Panc1 (cell line): ENCODE measurements around the gene HMGN3. TPM values are rescaled to one million over a fixed set of nuclear protein-coding genes. Genes with fewer than 3 reads are reported as not detected.
"Not testable (repeated sequence)": the region's sequence is repeated elsewhere in the genome, so short reads cannot be mapped to it uniquely, and the experiment has no call there.

Experiments
- ATAC-seq: fragments of 200-7000 bp; cut with Tn5 transposase; 2 replicates; pipeline ENCODE4 v1.9.1; 2020; ENCODE audit warnings: mild to moderate bottlenecking, moderate library complexity
- BruUV-seq: library from RNA; stranded (reverse); fragments of 400-500 nt; replicated peaks from 2 replicates; lab custom pipeline; 2021; lab: Mats Ljungman, UMichigan
- CTCF ChIA-PET: fragments of 300-600 bp; sonication (Branson Sonifier 250); formaldehyde crosslinking; loops from one replicate; lab custom pipeline; 2022; ENCODE audit warnings: antibody characterized with exemption; lab: Charles Lee
- POLR2A ChIA-PET: fragments of 300-600 bp; sonication (Branson Sonifier 250); formaldehyde crosslinking; loops from one replicate; lab custom pipeline; 2022; ENCODE audit warnings: antibody characterized with exemption; lab: Charles Lee
- DNase-seq: peaks from one replicate; pipeline ENCODE4 v3.0.0-alpha.2; 2010; ENCODE audit warnings: low read depth, low spot score
- H3K27ac ChIP-seq: 2 replicates; pipeline ENCODE4 v1.5.1; 2011; ENCODE audit warnings: mild to moderate bottlenecking, low read length, inconsistent platforms
- H3K27me3 ChIP-seq: fragments of 200-500 bp; sonication (Bioruptor generic); 2 replicates; pipeline ENCODE4 v1.6.0; 2014; ENCODE audit warnings: low read length, inconsistent platforms; ENCODE audit not compliant: control insufficient read depth, insufficient read depth
- H3K36me3 ChIP-seq: fragments of 200-500 bp; sonication (Bioruptor generic); 2 replicates; pipeline ENCODE4 v1.5.1; 2014; ENCODE audit warnings: inconsistent platforms, mild to moderate bottlenecking, low read length, moderate library complexity; ENCODE audit not compliant: control insufficient read depth, insufficient read depth
- H3K4me1 ChIP-seq: 2 replicates; pipeline ENCODE4 v1.5.1; 2011; ENCODE audit warnings: inconsistent platforms, mild to moderate bottlenecking, low read length, moderate library complexity; ENCODE audit not compliant: control insufficient read depth, insufficient read depth
- H3K4me3 ChIP-seq, 2 experiments: 2 replicates each; pipeline ENCODE4 v1.5.1; 2011 to 2012; ENCODE audit warnings: low read depth in 2 of 2, low read length in 2 of 2, mild to moderate bottlenecking in 2 of 2, inconsistent platforms in 1 of 2, moderate library complexity in 1 of 2
- H3K9me3 ChIP-seq: fragments of 200-500 bp; sonication (Bioruptor generic); 2 replicates; pipeline ENCODE4 v1.5.1; 2014; ENCODE audit warnings: low read depth, mild to moderate bottlenecking, inconsistent platforms, low read length, moderate library complexity; ENCODE audit not compliant: control insufficient read depth, insufficient read depth
- POLR2AphosphoS5 ChIP-seq: IDR thresholded peaks from 2 replicates; pipeline ENCODE4 v1.6.1; 2012; ENCODE audit warnings: mild to moderate bottlenecking, low read depth, low read length, moderate library complexity
- SIN3A ChIP-seq: IDR thresholded peaks from 2 replicates; pipeline ENCODE4 v1.6.1; 2012; ENCODE audit warnings: low read depth, mild to moderate bottlenecking, low read length, moderate library complexity, borderline replicate concordance; ENCODE audit not compliant: insufficient read depth
- TCF7L2 ChIP-seq: IDR thresholded peaks from 2 replicates; pipeline ENCODE4 v1.6.1; 2011; ENCODE audit warnings: mild to moderate bottlenecking, low read depth, low read length, inconsistent platforms
- in situ Hi-C: cut with HindIII; loops from 2 replicates; pipeline ENCODE4 v1.10.0; 2016; ENCODE audit warnings: low sequenced_read_pairs, low pct_unique_long_range_greater_than_20kb
- intact Hi-C: fragments of 100-400 bp; cut with micrococcal nuclease; formaldehyde crosslinking; loops from one replicate; pipeline ENCODE4 v1.10.0; 2022; ENCODE audit not compliant: unreplicated experiment
- total RNA-seq: library from RNA; stranded (reverse); gene quantifications from one replicate; pipeline ENCODE4 v1.2.1, GENCODE V29; 2021; ENCODE audit not compliant: unreplicated experiment
- TF ChIP-seq, protein P1 (sequence below): fragments of 450-650 bp; IDR thresholded peaks from 2 replicates; pipeline ENCODE4 v1.5.1; 2017; ENCODE audit warnings: mild to moderate bottlenecking
- TF ChIP-seq, protein P2 (sequence below), 2 experiments: IDR thresholded peaks; 2 replicates each; pipeline ENCODE4 v1.6.1; 2011 to 2012; ENCODE audit warnings: low read depth in 2 of 2, control low read depth in 1 of 2, low read length in 1 of 2, mild to moderate bottlenecking in 1 of 2, moderate library complexity in 1 of 2; ENCODE audit not compliant: insufficient read depth in 1 of 2

HMGN3 gene
- total RNA-seq, 1 experiment from 2014 or later = 52.0 TPM

DNA sequence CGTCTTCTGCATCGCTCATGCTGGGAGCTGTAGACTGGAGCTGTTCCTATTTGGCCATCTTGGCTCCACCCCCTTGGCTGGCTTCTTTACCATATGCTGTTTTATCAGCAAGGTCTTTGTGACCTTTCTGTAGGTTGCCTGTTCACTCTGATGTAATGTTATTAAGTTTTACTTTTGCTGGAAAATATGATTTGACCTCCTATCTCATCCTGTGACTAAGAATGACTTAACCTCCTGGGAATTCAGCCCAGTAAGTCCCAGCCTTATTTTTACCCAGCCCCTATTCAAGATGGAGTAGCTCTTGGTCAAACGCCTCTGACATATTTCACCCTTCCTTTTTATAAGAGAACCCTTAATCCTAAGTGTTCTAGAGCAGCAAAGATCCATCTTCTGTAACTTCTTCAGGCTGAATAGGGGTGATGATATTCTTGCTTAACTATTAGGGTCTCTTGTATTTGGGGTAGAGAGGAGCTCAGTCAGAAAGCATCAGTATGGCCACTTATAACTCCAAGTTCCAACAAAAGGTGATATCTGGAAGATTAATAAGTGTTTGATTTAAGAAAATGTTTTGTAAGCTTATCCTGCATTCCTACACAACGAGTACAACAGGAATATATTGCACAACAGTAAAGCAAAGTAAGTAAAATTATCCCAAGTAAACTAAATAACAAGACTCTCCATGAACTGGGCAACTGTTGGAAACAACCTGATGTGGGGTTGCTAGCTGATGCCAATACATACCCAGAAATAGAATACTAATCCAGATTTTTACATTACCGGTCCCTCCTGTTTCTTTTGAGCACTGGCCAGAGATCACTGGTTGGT, 23.1 kb upstream of the HMGN3 start:
- BruUV-seq = no TSS peak
- DNase-seq (no peak), ATAC-seq (no peak)
- H3K27ac ChIP-seq = no peak overlapping the region
- in situ Hi-C loops (no loop called here), intact Hi-C loops (no loop called here)
- ChIA-PET POLR2A (interaction anchor here (0.6 to 0.7 kb wide), 2 partner anchors 75 to 113 kb away, joined by 3 read pairs; no protein-coding TSS in a partner anchor), CTCF (no interaction called here)
- H3K27me3 ChIP-seq = no peaks in the 10 kb centered on the region
- TF ChIP-seq POLR2AphosphoS5 (no peak), SIN3A (no peak), TCF7L2 (no peak)
- TF ChIP-seq, protein P1, sequence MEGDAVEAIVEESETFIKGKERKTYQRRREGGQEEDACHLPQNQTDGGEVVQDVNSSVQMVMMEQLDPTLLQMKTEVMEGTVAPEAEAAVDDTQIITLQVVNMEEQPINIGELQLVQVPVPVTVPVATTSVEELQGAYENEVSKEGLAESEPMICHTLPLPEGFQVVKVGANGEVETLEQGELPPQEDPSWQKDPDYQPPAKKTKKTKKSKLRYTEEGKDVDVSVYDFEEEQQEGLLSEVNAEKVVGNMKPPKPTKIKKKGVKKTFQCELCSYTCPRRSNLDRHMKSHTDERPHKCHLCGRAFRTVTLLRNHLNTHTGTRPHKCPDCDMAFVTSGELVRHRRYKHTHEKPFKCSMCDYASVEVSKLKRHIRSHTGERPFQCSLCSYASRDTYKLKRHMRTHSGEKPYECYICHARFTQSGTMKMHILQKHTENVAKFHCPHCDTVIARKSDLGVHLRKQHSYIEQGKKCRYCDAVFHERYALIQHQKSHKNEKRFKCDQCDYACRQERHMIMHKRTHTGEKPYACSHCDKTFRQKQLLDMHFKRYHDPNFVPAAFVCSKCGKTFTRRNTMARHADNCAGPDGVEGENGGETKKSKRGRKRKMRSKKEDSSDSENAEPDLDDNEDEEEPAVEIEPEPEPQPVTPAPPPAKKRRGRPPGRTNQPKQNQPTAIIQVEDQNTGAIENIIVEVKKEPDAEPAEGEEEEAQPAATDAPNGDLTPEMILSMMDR = no peak
- TF ChIP-seq, protein P2, sequence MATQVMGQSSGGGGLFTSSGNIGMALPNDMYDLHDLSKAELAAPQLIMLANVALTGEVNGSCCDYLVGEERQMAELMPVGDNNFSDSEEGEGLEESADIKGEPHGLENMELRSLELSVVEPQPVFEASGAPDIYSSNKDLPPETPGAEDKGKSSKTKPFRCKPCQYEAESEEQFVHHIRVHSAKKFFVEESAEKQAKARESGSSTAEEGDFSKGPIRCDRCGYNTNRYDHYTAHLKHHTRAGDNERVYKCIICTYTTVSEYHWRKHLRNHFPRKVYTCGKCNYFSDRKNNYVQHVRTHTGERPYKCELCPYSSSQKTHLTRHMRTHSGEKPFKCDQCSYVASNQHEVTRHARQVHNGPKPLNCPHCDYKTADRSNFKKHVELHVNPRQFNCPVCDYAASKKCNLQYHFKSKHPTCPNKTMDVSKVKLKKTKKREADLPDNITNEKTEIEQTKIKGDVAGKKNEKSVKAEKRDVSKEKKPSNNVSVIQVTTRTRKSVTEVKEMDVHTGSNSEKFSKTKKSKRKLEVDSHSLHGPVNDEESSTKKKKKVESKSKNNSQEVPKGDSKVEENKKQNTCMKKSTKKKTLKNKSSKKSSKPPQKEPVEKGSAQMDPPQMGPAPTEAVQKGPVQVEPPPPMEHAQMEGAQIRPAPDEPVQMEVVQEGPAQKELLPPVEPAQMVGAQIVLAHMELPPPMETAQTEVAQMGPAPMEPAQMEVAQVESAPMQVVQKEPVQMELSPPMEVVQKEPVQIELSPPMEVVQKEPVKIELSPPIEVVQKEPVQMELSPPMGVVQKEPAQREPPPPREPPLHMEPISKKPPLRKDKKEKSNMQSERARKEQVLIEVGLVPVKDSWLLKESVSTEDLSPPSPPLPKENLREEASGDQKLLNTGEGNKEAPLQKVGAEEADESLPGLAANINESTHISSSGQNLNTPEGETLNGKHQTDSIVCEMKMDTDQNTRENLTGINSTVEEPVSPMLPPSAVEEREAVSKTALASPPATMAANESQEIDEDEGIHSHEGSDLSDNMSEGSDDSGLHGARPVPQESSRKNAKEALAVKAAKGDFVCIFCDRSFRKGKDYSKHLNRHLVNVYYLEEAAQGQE (IDR thresholded peaks at IDR 0.05; ENCODE audit: insufficient read depth in 1 of 2, low read depth in 2 of 2, low read length in 1 of 2) = no peak
- no peaks in the 10 kb centered on the region for H3K4me1 ChIP-seq
- H3K36me3 ChIP-seq = no peaks in the 10 kb centered on the region
- no peak overlapping the region for H3K4me3 ChIP-seq
- no peaks in the 10 kb centered on the region for H3K9me3 ChIP-seq

DNA sequence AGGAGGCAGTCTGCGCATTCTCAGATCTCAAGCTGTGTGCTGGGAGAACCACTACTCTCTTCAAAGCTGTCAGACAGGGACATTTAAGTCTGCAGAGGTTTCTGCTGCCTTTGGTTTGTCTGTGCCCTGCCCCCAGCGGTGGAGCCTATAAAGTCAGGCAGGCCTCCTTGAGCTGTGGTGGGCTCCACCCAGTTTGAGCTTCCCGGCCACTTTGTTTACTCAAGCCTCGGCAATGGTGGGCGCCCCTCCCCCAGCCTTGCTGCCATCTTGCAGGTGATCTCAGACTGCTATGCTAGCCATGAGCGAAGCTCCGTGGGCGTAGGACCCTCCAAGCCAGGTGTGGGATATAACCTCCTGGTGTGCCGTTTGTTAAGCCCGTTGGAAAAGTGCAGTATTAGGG, 22.3 kb upstream of the HMGN3 start:
- H3K27me3 ChIP-seq, CTCF ChIA-PET, H3K36me3 ChIP-seq, H3K9me3 ChIP-seq, intact Hi-C loops, DNase-seq, BruUV-seq, H3K4me1 ChIP-seq, POLR2A ChIA-PET, H3K4me3 ChIP-seq, in situ Hi-C loops, ATAC-seq, H3K27ac ChIP-seq: not testable (repeated sequence)

DNA sequence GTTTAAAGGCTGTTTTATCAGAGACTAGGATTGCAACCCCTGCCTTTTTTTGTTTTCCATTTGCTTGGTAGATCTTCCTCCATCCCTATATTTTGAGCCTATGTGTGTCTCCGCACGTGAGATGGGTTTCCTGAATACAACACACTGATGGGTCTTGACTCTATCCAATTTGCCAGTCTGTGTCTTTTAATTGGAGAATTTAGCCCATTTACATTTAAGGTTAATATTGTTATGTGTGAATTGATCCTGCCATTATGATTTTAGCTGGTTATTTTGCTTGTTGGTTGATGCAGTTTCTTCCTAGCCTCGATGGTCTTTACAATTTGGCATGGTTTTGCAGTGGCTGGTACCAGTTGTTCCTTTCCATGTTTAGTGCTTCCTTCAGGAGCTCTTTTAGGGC, 20.6 kb upstream of the HMGN3 start:
- H3K27me3 ChIP-seq, in situ Hi-C loops, intact Hi-C loops, DNase-seq, H3K9me3 ChIP-seq, CTCF ChIA-PET, H3K27ac ChIP-seq, H3K4me3 ChIP-seq, H3K36me3 ChIP-seq, H3K4me1 ChIP-seq, POLR2A ChIA-PET, BruUV-seq, ATAC-seq: not testable (repeated sequence)
